Neural progenitor cell (in vitro differentiated cells): Measurements from ENCODE around the gene HLA-DPB1. TPM values are rescaled to one million over a fixed set of nuclear protein-coding genes. Genes with fewer than 3 reads are reported as not detected.

ENCODE experiments used
- DNase-seq: peaks from one replicate; pipeline ENCODE4 v3.0.0-alpha.2; 2016; ENCODE audit warnings: low spot score
- H2AFZ ChIP-seq: fragments of 200-600 bp; sonication (generic); replicated peaks from 2 replicates; pipeline ENCODE4 v1.6.1; 2016; ENCODE audit warnings: antibody characterized with exemption
- H3F3A ChIP-seq: fragments of 200-600 bp; sonication (generic); 2 replicates; pipeline ENCODE4 v1.6.1; 2016; ENCODE audit warnings: antibody characterized with exemption, low read depth
- H3K27ac ChIP-seq: fragments of 200-600 bp; sonication (generic); 2 replicates; pipeline ENCODE4 v1.5.1; 2016; ENCODE audit warnings: mild to moderate bottlenecking
- H3K27me3 ChIP-seq: fragments of 200-600 bp; sonication (generic); 2 replicates; pipeline ENCODE4 v1.6.1; 2016; ENCODE audit warnings: mild to moderate bottlenecking, moderate library complexity
- H3K36me3 ChIP-seq: fragments of 200-600 bp; sonication (generic); 2 replicates; pipeline ENCODE4 v1.5.1; 2016
- H3K4me1 ChIP-seq: fragments of 200-600 bp; sonication (generic); 2 replicates; pipeline ENCODE4 v1.6.1; 2016; ENCODE audit warnings: mixed run types
- H3K4me2 ChIP-seq: fragments of 200-600 bp; sonication (generic); 2 replicates; pipeline ENCODE4 v1.6.1; 2016
- H3K4me3 ChIP-seq: fragments of 200-600 bp; sonication (generic); 2 replicates; pipeline ENCODE4 v1.5.1; 2016
- H3K79me2 ChIP-seq: fragments of 200-600 bp; sonication (generic); 2 replicates; pipeline ENCODE4 v1.6.1; 2016; ENCODE audit warnings: low read depth
- H3K9ac ChIP-seq: fragments of 200-600 bp; sonication (generic); 2 replicates; pipeline ENCODE4 v1.6.1; 2016
- H3K9me3 ChIP-seq: fragments of 200-600 bp; sonication (generic); 2 replicates; pipeline ENCODE4 v1.5.1; 2016; ENCODE audit warnings: low read depth
- H4K20me1 ChIP-seq: fragments of 200-600 bp; sonication (generic); 2 replicates; pipeline ENCODE4 v1.6.1; 2016; ENCODE audit warnings: low read depth
- H3K27ac Mint-ChIP-seq: 3 replicates; pipeline ENCODE4 v1.8.0; 2021; ENCODE audit warnings: mixed read lengths
- H3K27me3 Mint-ChIP-seq: 2 replicates; pipeline ENCODE4 v1.8.0; 2022; ENCODE audit warnings: low read depth, mild to moderate bottlenecking, inconsistent platforms, moderate library complexity, mixed read lengths; ENCODE audit not compliant: insufficient read depth
- H3K36me3 Mint-ChIP-seq: 3 replicates; pipeline ENCODE4 v1.8.0; 2021; ENCODE audit warnings: mixed read lengths
- H3K4me1 Mint-ChIP-seq: 3 replicates; pipeline ENCODE4 v1.8.0; 2021; ENCODE audit warnings: mixed read lengths
- H3K4me3 Mint-ChIP-seq: 3 replicates; pipeline ENCODE4 v1.8.0; 2021; ENCODE audit warnings: mild to moderate bottlenecking, moderate library complexity, mixed read lengths
- H3K9me3 Mint-ChIP-seq: 3 replicates; pipeline ENCODE4 v1.8.0; 2020; ENCODE audit warnings: mixed read lengths
- CTCF ChIP-seq: fragments of 200-600 bp; sonication (generic); IDR thresholded peaks from 2 replicates; pipeline ENCODE4 v1.5.1; 2017; ENCODE audit warnings: antibody characterized with exemption, mild to moderate bottlenecking
- EZH2 ChIP-seq: fragments of 200-600 bp; sonication (generic); IDR thresholded peaks from 2 replicates; pipeline ENCODE4 v1.6.1; 2017; ENCODE audit warnings: antibody characterized with exemption, mild to moderate bottlenecking, moderate library complexity
- EZH2phosphoT487 ChIP-seq: fragments of 200-600 bp; sonication (generic); IDR thresholded peaks from 2 replicates; pipeline ENCODE4 v1.6.1; 2017; ENCODE audit warnings: antibody characterized with exemption
- total RNA-seq: library from RNA; depleted of rRNA; stranded (reverse); fragments of >200 nt; gene quantifications from 2 replicates; pipeline ENCODE4 v1.2.3, GENCODE V29; 2015; ENCODE audit warnings: low replicate concordance

The HLA-DPB1 gene
- total RNA-seq, 1 donor from 2014 or later = 8.0 TPM

GRCh38 chr6:33088258-33088930 is 12.6 kb downstream of the HLA-DPB1 start:
- no peak overlapping the region for H3K27ac Mint-ChIP-seq
- no peaks in the 10 kb centered on the region for H3K27me3 Mint-ChIP-seq
- no peak overlapping the region for H3K4me3 ChIP-seq
- no peaks in the 10 kb centered on the region for H3K79me2 ChIP-seq
- no peaks in the 10 kb centered on the region for H3K9me3 ChIP-seq
- no peaks in the 10 kb centered on the region for H3K9me3 Mint-ChIP-seq
- no peaks in the 10 kb centered on the region for H4K20me1 ChIP-seq
- no peaks in the 10 kb centered on the region for H3K4me1 ChIP-seq
- no peaks in the 10 kb centered on the region for H3K36me3 Mint-ChIP-seq
- H3K9ac ChIP-seq = no peak overlapping the region
- H3F3A ChIP-seq = no peaks in the 10 kb centered on the region
- DNase-seq = no peak
- no peaks in the 10 kb centered on the region for H3K27me3 ChIP-seq
- H2AFZ ChIP-seq = no peak overlapping the region
- H3K4me1 Mint-ChIP-seq = no peaks in the 10 kb centered on the region
- no peaks in the 10 kb centered on the region for H3K36me3 ChIP-seq
- TF ChIP-seq EZH2 = no peak
- no peak for TF ChIP-seq CTCF
- no peak overlapping the region for H3K4me3 Mint-ChIP-seq
- no peak overlapping the region for H3K4me2 ChIP-seq
- H3K27ac ChIP-seq = no peak overlapping the region

GRCh38 chr6:33088931-33089620 is 13.3 kb downstream of the HLA-DPB1 start:
- H3K79me2 ChIP-seq = no peaks in the 10 kb centered on the region
- H3K36me3 ChIP-seq = no peaks in the 10 kb centered on the region
- H3K4me2 ChIP-seq = no peak overlapping the region
- H3K27ac Mint-ChIP-seq = no peak overlapping the region
- H3K9me3 Mint-ChIP-seq = no peaks in the 10 kb centered on the region
- H3F3A ChIP-seq = no peaks in the 10 kb centered on the region
- no peak overlapping the region for H2AFZ ChIP-seq
- no peak overlapping the region for H3K27ac ChIP-seq
- H4K20me1 ChIP-seq = no peaks in the 10 kb centered on the region
- TF ChIP-seq EZH2phosphoT487 (no peak), CTCF (no peak), EZH2 (no peak)
- H3K27me3 Mint-ChIP-seq = no peaks in the 10 kb centered on the region
- no peaks in the 10 kb centered on the region for H3K27me3 ChIP-seq
- H3K36me3 Mint-ChIP-seq = no peaks in the 10 kb centered on the region
- H3K4me3 ChIP-seq = no peak overlapping the region
- H3K4me1 Mint-ChIP-seq = no peaks in the 10 kb centered on the region
- H3K9ac ChIP-seq = no peak overlapping the region
- no peaks in the 10 kb centered on the region for H3K4me1 ChIP-seq
- no peaks in the 10 kb centered on the region for H3K9me3 ChIP-seq
- no peak for DNase-seq
- H3K4me3 Mint-ChIP-seq = no peak overlapping the region

- H3K36me3 ChIP-seq = no peaks in the 10 kb centered on the region
- no peaks in the 10 kb centered on the region for H3K9me3 ChIP-seq
- H3K9me3 Mint-ChIP-seq = peaks cover 2% of the 10 kb centered on the region
- DNase-seq = peak; percentile 69
- no peaks in the 10 kb centered on the region for H3K27me3 ChIP-seq
- H3K27ac ChIP-seq = no peak overlapping the region
- no peaks in the 10 kb centered on the region for H3K36me3 Mint-ChIP-seq
- no peak overlapping the region for H2AFZ ChIP-seq
- TF ChIP-seq EZH2phosphoT487 = no peak
- peak; percentile 67 for TF ChIP-seq CTCF
- no peak for TF ChIP-seq EZH2
- no peak overlapping the region for H3K4me3 Mint-ChIP-seq
- no peak overlapping the region for H3K27ac Mint-ChIP-seq
- H3K4me2 ChIP-seq = no peak overlapping the region
- peaks cover 1% of the 10 kb centered on the region for H3K27me3 Mint-ChIP-seq
- H3K79me2 ChIP-seq = no peaks in the 10 kb centered on the region
- no peaks in the 10 kb centered on the region for H3F3A ChIP-seq
- no peaks in the 10 kb centered on the region for H4K20me1 ChIP-seq
- no peak overlapping the region for H3K9ac ChIP-seq
- H3K4me1 Mint-ChIP-seq = no peaks in the 10 kb centered on the region
- no peaks in the 10 kb centered on the region for H3K4me1 ChIP-seq
- H3K4me3 ChIP-seq = no peak overlapping the region
Measured at GRCh38 chr6:33091957-33092356, 16.2 kb downstream of the HLA-DPB1 start.
